ENCODE results near the gene OR52B4.
"Not testable (repeated sequence)": the region's sequence is repeated elsewhere in the genome, so short reads cannot be mapped to it uniquely, and the experiment has no call there.

The OR52B4 gene

DNA sequence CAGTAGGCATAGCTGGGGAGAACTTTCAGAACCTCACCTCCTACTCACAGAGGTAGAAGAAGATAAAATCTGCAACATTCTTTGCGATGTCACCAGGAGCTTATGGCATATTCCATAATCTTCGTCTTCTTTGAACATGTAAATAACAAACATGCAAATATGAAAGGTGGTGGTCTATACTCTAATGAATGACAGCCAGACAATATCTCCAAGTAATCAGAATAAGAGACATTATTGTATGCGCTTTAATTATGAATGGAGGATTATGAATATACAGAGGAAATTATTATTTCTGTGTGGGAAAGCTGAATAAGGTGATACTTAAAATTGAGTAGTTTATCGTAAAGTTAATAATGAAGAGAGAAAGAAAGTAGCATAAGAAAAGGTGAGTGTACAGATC lies at the start of gene OR52B4:
TSS of gene OR52B4 (minus strand) at position 101 of the 400 bp plus-strand sequence. CDS start at position 10, 91 bp downstream.
- DNase-seq (ENCODE audit: low spot score), result no peak

DNA sequence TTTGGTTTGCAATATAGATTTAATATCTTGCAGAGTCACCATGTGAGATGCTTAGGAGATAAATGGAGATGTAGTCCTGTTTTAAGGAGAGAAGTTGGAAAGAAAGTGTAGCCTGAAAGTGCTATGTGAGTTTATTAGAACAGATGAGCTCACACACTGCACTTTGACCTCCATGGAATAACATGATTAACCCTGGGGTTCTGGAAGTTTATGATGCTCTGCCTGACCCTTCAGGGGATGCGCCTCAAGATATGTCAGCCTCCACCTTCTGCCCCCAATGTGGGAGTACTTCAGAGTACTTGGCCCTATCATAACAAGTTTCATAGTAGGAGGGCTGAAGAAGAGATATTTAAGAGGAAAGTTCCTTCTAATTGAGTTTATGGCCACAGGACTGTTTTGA lies 48.6 kb upstream of the OR52B4 start:
- DNase-seq (ENCODE audit: low spot score), result no peak

DNA sequence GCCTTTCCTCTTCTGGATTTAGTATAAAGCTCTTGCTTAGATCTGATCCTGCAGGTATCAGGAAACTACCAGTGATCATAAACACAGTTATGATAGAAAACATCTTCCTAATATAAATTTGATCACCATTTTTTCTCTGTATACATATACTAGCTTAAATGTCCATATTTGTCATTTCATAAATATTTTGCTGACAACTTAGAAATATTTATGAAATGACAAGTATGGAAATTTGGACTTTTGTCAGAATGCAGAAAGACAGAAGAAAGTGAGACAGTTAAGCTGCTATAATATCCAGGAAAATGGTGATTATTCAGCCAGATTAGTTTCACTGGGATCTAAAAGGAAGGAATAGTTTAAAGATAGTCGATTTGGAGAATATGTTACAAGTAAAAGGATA lies 48.1 kb upstream of the OR52B4 start:
- DNase-seq (ENCODE audit: low spot score), result no peak

DNA sequence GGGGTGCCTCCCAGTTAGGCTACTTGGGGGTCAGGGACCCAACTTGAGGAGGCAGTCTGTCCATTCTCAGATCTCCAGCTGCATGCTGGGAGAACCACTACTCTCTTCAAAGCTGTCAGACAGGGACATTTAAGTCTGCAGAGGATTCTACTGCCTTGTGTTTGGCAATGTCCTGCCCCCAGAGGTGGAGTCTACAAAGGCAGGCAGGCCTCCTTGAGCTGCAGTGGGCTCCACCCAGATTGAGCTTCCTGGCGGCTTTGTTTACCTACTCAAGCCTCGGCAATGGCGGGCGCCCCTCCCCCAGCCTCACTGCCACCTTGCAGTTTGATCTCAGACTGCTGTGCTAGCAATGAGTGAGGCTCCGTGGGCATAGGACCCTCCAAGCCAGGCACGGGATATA lies 38.0 kb upstream of the OR52B4 start:
- not testable (repeated sequence) for DNase-seq (ENCODE audit: low spot score)

DNA sequence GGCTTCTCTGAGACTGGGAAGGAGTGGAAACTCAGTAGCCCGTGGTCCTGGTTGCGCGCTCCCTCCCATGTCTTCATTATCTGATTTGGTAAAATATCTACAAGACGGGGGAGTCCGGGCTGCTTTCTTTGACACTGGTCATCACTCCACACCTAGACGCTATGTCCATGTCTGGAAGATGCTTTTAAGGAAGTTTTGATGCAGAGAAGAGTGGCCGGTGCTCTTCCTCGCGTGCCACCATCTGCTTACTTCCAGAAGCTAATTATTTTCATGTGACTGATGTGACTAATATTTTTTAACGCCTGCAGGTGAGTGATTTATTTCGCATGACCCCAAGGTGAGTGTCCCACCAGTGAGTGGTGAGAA lies 25.7 kb upstream of the OR52B4 start:
- DNase-seq (ENCODE audit: low spot score), result no peak

DNA sequence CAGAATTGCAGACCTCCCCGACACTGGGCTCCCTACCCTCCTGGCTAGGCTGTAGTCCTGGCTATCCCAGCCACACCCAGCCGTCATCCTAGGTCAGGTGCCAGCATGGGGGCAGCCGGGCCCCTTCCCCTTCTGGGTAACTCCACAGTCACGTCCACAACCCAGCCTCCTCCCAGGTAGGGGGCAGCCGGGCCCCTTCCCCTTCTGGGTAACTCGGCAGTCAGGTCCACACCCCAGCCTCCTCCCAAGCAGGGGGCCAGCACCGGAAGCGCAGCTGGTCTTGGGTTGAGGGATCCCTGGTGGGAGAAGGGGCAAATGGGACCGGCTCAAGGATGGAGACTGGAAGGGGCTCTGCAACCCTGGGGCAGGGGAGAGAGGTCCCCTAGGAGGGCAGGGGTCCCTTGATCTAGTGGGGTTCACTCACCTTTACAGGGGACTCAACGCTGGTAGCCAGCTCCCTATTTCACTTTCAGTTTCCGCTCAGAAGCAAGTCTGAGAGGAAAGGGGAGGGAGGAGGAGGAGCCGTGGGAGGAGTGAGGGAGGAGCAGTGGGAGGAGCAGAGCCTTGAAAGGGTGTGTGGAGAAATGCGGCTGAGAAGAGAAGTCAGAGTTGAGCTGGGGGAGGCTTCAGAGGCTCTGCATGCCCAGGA lies 25.1 kb upstream of the OR52B4 start, which contains the start of gene TRIM21:
TSS of gene TRIM21 (minus strand) at position 494 of the 649 bp plus-strand sequence. CDS start 3,293 bp downstream, outside the sequence.
- DNase-seq (ENCODE audit: low spot score), result peak; percentile 88

DNA sequence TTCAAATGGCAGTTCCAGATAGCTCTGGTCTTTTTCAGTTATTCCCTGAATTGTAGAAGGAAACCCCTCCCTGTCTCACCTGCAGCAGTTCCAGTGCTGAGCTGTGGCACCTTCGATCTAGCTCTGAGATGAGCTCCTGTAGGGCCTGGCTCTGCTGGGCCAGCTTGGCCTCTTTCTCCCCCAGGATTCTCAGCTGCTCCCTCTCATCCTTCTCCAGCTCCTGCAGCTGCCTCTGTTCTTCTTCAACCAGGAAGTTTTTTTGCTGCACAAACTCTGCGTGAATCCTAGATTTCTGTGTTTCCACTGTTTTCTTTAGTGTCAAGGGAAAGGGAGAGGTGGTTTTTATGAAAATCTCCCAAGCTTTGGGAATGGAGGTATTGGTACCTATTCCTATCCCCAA lies 20.0 kb upstream of the OR52B4 start:
- no peak for DNase-seq (ENCODE audit: low spot score)

DNA sequence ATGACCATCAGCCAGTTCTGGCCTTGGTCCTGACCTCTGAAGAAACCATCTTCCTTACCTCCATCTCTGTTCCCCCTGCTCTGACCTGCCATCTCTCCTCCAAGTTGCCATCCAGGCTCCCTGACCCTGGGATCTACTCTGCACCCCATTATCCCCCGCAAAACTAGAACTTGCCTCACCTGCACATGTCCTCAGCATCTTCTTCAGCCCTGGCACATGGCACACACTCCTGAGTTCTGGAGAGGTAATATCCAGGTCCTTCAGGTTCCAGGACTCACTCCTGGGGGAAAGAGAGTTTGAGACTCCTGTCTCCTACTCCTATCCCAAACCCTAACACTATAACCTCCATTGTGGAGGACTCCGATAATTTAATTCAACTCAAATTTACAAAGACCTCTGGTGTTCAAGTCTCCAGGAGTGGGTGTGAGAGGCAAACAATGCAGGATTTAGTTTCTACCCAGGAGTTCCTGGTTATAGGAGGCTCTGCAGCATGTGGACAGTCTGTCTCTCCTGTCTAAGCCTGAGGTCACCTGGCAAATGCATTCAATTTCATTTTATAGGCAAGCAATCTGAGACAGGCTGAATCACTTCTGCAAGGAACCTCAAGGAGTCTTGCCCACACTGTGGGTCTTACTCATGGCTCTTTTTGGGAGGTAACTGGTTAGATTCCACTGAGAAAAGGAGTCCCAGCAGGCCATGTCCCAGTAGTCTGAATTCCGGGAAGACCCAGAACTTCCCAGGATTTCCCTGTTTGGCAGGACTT lies 18.0 kb upstream of the OR52B4 start:
- no peak for DNase-seq (ENCODE audit: low spot score)

DNA sequence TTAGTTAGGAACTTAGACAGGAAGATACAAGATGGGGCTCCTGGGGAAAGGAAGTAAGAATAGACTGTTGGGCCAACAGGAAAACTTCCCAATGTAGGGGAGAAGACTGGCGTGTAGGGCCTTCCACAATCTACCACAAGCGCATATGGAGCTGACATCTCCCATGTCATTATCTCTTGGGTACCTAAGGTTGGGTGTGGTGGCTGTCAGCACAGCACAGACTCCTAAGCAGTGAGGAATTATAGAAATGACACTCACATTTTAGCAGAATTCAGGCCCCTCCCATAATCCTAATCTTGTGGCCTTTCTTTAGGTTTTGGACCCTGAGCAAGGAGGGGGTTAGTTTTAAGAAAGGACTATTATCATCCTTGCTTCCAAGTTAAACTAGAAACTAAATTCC lies 13.7 kb upstream of the OR52B4 start:
- DNase-seq (ENCODE audit: low spot score), result no peak

DNA sequence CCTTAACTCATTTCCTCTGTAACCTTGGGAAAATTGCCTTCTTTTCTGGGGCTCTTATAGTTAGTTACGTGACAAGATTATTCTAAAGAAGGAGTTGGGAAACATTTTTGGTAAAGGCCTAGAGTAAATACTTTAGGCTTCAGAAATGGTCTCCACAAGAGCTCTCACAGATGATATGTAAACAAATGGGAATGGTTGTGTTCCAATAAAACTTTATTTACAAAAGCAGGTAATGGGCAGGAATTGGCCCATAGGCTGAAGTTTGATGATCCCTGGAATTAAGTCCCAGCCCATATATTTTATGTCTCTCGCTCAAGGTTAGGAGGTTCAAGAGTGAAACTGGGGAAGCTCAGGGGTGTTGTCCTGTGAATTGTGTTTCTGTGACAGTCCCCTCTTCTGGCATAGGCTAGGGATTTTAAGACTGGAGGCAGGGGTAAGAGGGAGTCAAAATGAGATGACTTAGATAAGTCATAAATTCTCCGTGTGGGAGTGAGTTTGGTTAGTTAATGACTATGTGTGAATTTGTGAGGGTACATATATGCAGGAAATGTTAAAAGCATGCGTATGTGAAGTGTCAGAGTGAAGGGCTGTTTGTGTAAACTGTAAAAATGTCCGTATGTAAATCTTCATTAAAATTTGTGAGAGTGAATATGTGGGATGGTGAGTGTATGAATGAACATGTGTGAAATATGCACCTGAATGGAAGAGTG lies 7.4 kb upstream of the OR52B4 start:
- peak; percentile 28 for DNase-seq (ENCODE audit: low spot score)

DNA sequence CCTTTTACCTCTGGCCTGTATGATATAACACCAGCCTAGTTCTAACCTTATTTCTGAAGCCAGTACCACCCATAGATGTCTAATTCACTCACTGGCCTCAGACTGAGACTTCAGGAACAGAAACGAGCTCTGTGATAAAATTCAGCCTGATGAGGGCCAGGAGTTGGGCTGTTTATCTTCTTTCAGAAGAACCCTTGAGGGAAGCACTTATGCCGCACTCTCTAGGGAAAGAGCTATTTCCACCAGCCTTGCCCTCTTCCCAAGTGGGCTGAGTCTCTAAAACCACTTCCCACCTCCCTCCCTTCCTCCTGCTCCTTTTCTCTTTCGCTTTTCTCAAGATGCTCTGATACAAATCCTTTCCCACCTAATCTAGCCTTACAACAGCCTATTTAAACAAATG lies 2.0 kb upstream of the OR52B4 start:
- DNase-seq (ENCODE audit: low spot score), result no peak

DNA sequence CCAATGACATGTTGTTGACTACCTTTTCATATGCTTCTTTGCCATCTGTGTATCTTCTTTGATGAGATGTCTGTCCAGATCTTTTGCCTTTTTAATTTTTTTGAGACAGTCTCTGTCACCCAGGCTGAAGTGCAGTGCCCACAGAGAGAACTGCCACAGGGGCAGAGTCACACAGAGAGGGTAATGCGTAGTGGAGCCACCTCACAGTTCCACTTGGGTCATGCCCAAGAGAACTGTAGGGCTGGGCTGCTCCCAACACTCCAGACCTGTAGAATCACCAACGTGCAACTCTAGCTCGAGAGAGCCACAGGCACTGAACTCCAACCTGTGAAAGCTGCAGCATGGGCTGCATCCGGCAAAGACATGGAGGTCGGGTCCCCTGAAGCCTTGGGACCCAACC lies 20.0 kb downstream of the OR52B4 start:
- DNase-seq (ENCODE audit: low spot score), result not testable (repeated sequence)

DNA sequence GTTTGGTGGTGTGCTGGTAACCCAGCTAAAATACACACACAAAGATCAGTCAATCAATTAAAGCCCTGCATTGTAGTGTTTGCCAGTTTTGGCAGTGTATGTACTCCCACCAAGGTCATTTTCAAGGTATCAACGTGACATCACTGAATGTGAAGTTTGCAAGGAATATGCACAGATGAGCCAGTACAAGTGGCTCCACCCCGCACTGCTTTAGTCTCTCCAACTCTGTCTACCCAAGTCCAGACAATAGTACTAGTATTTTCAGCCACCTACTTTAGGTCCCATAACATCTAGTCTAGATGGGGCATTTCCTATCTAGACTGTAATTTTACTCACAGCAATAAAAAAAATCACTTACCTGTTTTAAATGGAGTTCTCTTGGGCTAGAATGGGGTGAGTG lies 22.8 kb downstream of the OR52B4 start:
- not testable (repeated sequence) for DNase-seq (ENCODE audit: low spot score)

DNA sequence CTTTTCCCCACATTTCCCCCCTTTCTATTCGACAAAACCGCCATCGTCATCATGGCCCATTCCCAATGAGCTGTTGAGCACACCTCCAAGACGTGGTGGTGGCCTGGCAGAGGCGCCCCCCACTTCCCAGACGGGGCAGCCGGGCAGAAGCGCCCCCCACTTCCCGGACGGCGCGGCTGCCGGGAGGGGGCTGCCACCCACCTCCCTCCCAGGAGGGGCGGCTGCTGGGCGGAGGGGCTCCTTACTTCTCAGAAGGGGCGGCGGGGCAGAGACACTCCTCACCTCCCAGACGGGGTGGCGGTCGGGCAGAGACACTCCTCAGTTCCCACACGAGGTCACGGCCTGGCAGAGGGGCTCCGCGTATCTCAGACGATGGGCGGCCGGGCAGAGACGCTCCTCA lies 33.8 kb downstream of the OR52B4 start:
- DNase-seq (ENCODE audit: low spot score), result not testable (repeated sequence)
